ENCODE data around the gene MEP1B.

GRCh38 chr18:32261003-32261402 lies 71.2 kb downstream of the MEP1B start:
- TF ChIP-seq, protein P1, sequence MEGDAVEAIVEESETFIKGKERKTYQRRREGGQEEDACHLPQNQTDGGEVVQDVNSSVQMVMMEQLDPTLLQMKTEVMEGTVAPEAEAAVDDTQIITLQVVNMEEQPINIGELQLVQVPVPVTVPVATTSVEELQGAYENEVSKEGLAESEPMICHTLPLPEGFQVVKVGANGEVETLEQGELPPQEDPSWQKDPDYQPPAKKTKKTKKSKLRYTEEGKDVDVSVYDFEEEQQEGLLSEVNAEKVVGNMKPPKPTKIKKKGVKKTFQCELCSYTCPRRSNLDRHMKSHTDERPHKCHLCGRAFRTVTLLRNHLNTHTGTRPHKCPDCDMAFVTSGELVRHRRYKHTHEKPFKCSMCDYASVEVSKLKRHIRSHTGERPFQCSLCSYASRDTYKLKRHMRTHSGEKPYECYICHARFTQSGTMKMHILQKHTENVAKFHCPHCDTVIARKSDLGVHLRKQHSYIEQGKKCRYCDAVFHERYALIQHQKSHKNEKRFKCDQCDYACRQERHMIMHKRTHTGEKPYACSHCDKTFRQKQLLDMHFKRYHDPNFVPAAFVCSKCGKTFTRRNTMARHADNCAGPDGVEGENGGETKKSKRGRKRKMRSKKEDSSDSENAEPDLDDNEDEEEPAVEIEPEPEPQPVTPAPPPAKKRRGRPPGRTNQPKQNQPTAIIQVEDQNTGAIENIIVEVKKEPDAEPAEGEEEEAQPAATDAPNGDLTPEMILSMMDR (IDR thresholded peaks at IDR 0.05) = no peak
- no peak for TF ChIP-seq POLR2A (IDR thresholded peaks at IDR 0.05)
- TF ChIP-seq POLR2AphosphoS5 (IDR thresholded peaks at IDR 0.05) = no peak
